ENCODE measurements around the gene ANK3. TPM values are rescaled to one million over a fixed set of nuclear protein-coding genes. Genes with fewer than 3 reads are reported as not detected.

ANK3 gene
- total and polyA plus RNA-seq, 8 donors = 3.3 to 28.5 (median 17.3) TPM

DNA sequence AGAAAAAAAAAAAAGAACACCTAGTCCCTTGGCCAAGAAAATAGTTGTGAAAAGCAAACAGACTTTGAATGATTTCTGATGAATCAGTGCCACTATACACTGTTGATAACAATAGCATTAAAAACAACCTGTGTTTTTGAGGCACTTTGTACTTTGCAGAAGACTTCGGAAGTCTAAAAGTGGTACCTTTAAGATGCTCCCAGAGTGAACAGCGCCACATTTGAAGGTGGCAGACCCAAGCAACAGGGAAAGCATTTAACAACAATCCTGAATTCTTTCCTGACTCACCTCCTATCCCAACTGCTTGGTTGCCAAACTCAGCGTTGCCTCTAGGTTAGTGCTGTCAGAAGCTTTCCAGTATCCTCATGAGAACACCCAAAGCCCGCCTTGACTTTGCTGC lies 380.9 kb downstream of the ANK3 start:
- WGBS, 2 donors = 70 to 71% methylated on average over 4 of the region's 4 CpGs
- H3K27me3 ChIP-seq = no peaks in the 10 kb centered on the region
- no peaks in the 10 kb centered on the region for H3K36me3 ChIP-seq
- DNase-seq = no peak
- intact Hi-C loops (cut with DNase I) = no loop called here
- no peak overlapping the region for H3K4me3 ChIP-seq
- no peaks in the 10 kb centered on the region for H3K9me3 ChIP-seq
- no peak for FAIRE-seq
- H3K27ac ChIP-seq = no peak overlapping the region
- TF ChIP-seq, protein P1, sequence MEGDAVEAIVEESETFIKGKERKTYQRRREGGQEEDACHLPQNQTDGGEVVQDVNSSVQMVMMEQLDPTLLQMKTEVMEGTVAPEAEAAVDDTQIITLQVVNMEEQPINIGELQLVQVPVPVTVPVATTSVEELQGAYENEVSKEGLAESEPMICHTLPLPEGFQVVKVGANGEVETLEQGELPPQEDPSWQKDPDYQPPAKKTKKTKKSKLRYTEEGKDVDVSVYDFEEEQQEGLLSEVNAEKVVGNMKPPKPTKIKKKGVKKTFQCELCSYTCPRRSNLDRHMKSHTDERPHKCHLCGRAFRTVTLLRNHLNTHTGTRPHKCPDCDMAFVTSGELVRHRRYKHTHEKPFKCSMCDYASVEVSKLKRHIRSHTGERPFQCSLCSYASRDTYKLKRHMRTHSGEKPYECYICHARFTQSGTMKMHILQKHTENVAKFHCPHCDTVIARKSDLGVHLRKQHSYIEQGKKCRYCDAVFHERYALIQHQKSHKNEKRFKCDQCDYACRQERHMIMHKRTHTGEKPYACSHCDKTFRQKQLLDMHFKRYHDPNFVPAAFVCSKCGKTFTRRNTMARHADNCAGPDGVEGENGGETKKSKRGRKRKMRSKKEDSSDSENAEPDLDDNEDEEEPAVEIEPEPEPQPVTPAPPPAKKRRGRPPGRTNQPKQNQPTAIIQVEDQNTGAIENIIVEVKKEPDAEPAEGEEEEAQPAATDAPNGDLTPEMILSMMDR (IDR thresholded peaks at IDR 0.05) = no peak
- ATAC-seq = peak in 2 of 4 donors; percentile 11 to 39
- no peaks in the 10 kb centered on the region for H3K4me1 ChIP-seq

DNA sequence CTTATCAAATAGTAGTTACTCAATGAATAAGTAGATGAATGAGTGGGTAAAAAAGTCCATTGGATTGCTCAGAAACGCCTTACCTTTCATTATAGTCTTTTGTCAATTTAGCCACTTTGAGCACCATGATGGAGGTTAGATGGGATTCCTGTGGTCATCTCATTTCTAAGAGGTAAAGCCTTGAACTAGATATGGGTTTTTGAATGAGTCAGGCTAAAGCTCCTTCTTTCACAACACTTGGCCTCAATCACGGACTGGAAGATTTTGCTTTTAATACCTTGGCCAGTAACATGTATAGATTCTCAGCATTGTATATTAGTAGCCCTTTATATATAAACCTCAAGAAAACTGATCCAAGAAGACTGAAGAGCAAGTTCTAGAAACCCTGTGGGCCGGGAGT lies 383.6 kb downstream of the ANK3 start:
- H3K36me3 ChIP-seq = no peaks in the 10 kb centered on the region
- no peak overlapping the region for H3K27ac ChIP-seq
- intact Hi-C loops (cut with DNase I) = no loop called here
- 79 to 89% methylated on average over 3 of the region's 3 CpGs for WGBS, 2 donors
- no peak overlapping the region for H3K4me3 ChIP-seq
- no peak for FAIRE-seq
- ATAC-seq = no peak
- H3K27me3 ChIP-seq = no peaks in the 10 kb centered on the region
- H3K4me1 ChIP-seq = no peaks in the 10 kb centered on the region
- no peak for DNase-seq
- H3K9me3 ChIP-seq = no peaks in the 10 kb centered on the region
- TF ChIP-seq, protein P1 (IDR thresholded peaks at IDR 0.05) = no peak

DNA sequence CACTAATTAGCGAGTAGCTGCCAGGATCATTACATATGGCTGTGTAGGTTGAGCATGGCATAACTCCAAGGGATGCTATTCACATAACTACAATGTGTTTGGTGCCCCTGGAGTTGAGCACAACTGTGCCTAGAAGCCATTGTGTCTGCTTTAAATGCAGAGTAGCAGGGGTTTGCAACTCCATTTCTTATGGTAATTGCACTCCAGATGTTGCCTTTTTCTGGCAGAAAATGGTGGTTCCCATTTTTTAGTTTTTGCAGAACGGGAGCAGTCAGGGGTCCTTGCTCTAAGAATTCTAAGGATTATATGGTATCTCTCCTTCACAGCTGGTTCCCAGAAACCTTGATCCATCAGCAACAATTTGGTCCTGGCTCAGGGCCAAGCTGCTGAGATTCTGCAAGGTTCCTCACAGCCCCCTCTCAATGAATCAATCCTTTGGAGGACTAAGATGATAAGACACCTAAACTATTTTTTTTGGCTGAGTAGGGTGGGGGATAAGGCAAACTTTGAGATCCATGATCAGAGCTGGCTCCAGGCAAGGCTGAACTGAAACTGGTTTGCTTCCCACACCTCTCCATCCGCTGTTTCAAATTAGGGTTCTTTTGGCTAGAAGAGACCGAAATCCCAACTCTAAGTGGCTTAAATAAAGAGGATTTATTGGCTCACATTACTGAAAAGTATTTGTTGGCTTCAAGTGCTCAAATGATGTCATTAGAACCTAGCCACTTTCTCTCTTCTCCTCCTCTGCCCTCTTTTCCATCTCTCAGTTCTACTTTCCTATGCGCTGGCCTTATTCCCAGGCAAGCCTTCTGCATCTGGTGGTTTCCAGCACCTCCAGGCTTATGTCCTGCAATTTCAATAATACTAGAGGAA lies 385.8 kb downstream of the ANK3 start:
- WGBS, 2 donors = 88 to 97% methylated on average over 5 of the region's 5 CpGs
- intact Hi-C loops (cut with DNase I) = no loop called here
- ATAC-seq = no peak
- Histone ChIP-seq H3K4me3 (no peak overlapping the region), H3K9me3 (no peaks in the 10 kb centered on the region), H3K36me3 (no peaks in the 10 kb centered on the region), H3K4me1 (no peaks in the 10 kb centered on the region), H3K27ac (no peak overlapping the region), H3K27me3 (no peaks in the 10 kb centered on the region)
- FAIRE-seq = no peak
- peak in 2 of 6 donors; percentile 20 to 57 for DNase-seq
- TF ChIP-seq, protein P1 (IDR thresholded peaks at IDR 0.05) = no peak

DNA sequence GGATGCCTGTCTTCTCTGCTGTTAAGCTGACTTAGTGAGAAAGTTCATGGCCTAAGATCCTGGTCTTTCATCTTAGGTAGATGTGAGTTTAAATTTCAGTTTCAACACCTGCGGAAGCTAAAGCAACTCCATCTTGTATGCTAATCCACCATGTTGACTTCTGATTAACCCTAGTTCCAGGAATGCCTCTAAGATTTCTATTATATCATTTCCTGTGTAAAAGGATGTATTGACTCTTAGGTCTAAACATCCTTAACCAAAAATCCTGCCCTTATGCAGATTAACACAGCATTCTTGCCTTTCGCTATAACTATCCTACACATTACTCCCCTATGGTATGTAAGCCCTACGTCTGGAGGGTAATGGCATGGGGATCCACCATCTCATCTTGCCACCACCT lies 388.9 kb downstream of the ANK3 start:
- H3K36me3 ChIP-seq = no peaks in the 10 kb centered on the region
- H3K9me3 ChIP-seq = no peaks in the 10 kb centered on the region
- H3K27ac ChIP-seq = no peak overlapping the region
- no peak for FAIRE-seq
- TF ChIP-seq, protein P1 (IDR thresholded peaks at IDR 0.05) = no peak
- no peaks in the 10 kb centered on the region for H3K27me3 ChIP-seq
- ATAC-seq = no peak
- WGBS, 2 donors = 96 to 98% methylated on average over 3 of the region's 3 CpGs
- intact Hi-C loops (cut with DNase I) = no loop called here
- no peaks in the 10 kb centered on the region for H3K4me1 ChIP-seq
- DNase-seq = no peak
- no peak overlapping the region for H3K4me3 ChIP-seq

Measured in pancreas (tissue), 10 donors.